Cardiac muscle cell (in vitro differentiated cells and primary cell): Measurements from ENCODE around the gene TRHDE. TPM values are rescaled to one million over a fixed set of nuclear protein-coding genes. Genes with fewer than 3 reads are reported as not detected.

Experiments used
- DNase-seq, 2 donors: peaks; one replicate each; pipeline versions ENCODE4 v3.0.0 to v3.0.0-alpha.2; 2010 to 2017; ENCODE audit warnings: low read depth in 1 of 2, low spot score in 1 of 2
- H3K27ac ChIP-seq: fragments of 200-600 bp; sonication (generic); 2 replicates; pipeline ENCODE4 v1.5.1; 2016
- H3K27me3 ChIP-seq: fragments of 200-600 bp; sonication (generic); 2 replicates; pipeline ENCODE4 v1.6.0; 2016; ENCODE audit warnings: control low read depth
- H3K36me3 ChIP-seq: fragments of 200-600 bp; sonication (generic); 2 replicates; pipeline ENCODE4 v1.5.1; 2016; ENCODE audit warnings: control low read depth
- H3K4me1 ChIP-seq: fragments of 200-600 bp; sonication (generic); 2 replicates; pipeline ENCODE4 v1.8.1; 2017; ENCODE audit warnings: low read depth, mild to moderate bottlenecking, mixed run types
- H3K4me3 ChIP-seq: fragments of 200-600 bp; sonication (generic); 2 replicates; pipeline ENCODE4 v1.5.1; 2016; ENCODE audit warnings: mild to moderate bottlenecking
- H3K9me3 ChIP-seq: fragments of 200-600 bp; sonication (generic); 2 replicates; pipeline ENCODE4 v1.5.1; 2017; ENCODE audit warnings: low read depth, mild to moderate bottlenecking, control low read depth
- polyA plus RNA-seq: library from polyadenylated mRNA; unstranded; fragments of >200 nt; fragmentation: Nextera tagmentation; extraction: Ambion mirVana; gene quantifications from 2 replicates; pipeline ENCODE4 v1.2.1, GENCODE V29; 2016
- total RNA-seq: library from RNA; depleted of rRNA; stranded (reverse); fragments of >200 nt; gene quantifications from 2 replicates; pipeline ENCODE4 v1.2.3, GENCODE V29; 2016
- TF ChIP-seq, protein P1 (sequence below): IDR thresholded peaks from 2 replicates; pipeline ENCODE4 v1.5.1; 2012; ENCODE audit warnings: low read depth, mild to moderate bottlenecking, low read length

TRHDE gene
- total and polyA plus RNA-seq, 2 experiments from 2014 or later = not detected

DNA sequence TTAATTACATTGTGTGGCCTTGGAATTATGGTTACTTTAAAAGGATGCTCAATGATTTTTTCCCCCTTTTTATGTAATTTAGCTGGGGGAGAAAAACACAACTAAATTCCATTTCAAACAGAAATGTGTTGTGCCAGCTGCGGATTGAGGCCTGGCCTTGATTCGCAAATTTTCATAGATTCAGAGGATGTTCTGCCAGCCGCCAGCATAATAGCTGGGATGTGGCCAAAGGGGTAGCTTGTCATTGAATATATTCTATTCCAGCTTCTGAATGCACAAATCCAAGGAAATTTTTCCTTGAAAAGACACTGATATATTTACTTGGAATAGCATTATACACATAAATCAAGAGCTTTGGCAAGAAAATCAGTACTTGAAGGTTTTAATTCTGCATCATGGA, 43.7 kb downstream of the TRHDE start:
- Histone ChIP-seq H3K9me3 (no peaks in the 10 kb centered on the region), H3K4me3 (no peak overlapping the region), H3K36me3 (no peaks in the 10 kb centered on the region), H3K4me1 (no peaks in the 10 kb centered on the region), H3K27ac (no peak overlapping the region), H3K27me3 (no peaks in the 10 kb centered on the region)
- TF ChIP-seq, protein P1, sequence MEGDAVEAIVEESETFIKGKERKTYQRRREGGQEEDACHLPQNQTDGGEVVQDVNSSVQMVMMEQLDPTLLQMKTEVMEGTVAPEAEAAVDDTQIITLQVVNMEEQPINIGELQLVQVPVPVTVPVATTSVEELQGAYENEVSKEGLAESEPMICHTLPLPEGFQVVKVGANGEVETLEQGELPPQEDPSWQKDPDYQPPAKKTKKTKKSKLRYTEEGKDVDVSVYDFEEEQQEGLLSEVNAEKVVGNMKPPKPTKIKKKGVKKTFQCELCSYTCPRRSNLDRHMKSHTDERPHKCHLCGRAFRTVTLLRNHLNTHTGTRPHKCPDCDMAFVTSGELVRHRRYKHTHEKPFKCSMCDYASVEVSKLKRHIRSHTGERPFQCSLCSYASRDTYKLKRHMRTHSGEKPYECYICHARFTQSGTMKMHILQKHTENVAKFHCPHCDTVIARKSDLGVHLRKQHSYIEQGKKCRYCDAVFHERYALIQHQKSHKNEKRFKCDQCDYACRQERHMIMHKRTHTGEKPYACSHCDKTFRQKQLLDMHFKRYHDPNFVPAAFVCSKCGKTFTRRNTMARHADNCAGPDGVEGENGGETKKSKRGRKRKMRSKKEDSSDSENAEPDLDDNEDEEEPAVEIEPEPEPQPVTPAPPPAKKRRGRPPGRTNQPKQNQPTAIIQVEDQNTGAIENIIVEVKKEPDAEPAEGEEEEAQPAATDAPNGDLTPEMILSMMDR = no peak
- DNase-seq = no peak

DNA sequence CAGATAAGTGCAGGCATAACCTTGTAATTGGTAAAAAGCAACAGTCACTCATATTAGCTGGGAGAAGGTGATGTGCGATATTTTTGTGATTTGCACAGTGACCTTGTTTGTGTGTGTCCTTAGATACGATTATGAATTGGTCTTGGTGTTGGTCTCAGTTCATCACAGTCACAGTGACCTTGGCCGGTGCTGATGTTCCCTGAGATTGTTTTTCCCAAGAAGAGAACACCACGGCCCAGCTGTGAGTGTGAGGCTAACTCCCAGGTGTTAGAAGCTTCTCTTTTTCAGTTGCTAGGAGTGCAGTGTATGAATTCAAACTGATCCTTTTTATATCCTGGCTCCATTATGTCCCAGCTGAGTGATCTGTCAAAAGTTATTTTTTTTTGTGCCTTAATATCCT, 46.2 kb downstream of the TRHDE start:
- Histone ChIP-seq H3K27me3 (no peaks in the 10 kb centered on the region), H3K9me3 (no peaks in the 10 kb centered on the region), H3K4me1 (no peaks in the 10 kb centered on the region), H3K4me3 (no peak overlapping the region), H3K36me3 (no peaks in the 10 kb centered on the region), H3K27ac (no peak overlapping the region)
- TF ChIP-seq, protein P1 = no peak
- no peak for DNase-seq

DNA sequence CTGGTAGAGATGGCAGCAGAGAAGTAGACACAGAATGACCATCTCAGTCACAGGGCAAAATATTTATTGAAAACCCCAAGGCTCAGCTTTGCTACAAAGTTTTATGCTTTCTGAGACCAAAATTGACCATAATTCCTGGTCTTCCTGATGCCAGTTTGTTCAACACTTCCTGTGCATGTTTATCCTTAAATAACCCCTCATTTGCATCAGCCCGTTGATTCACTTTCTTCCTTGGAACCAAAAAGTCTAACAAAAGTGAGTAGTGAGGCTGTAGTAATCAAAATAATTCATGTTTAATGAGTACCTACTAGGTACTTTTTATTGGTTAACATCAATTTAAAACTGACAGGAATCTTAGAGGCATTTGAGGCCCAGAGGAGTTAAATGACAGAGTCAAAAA, 51.7 kb downstream of the TRHDE start:
- Histone ChIP-seq H3K9me3 (no peaks in the 10 kb centered on the region), H3K27me3 (no peaks in the 10 kb centered on the region), H3K4me3 (no peak overlapping the region), H3K27ac (no peak overlapping the region), H3K4me1 (no peaks in the 10 kb centered on the region), H3K36me3 (no peaks in the 10 kb centered on the region)
- TF ChIP-seq, protein P1 = no peak
- DNase-seq = no peak

DNA sequence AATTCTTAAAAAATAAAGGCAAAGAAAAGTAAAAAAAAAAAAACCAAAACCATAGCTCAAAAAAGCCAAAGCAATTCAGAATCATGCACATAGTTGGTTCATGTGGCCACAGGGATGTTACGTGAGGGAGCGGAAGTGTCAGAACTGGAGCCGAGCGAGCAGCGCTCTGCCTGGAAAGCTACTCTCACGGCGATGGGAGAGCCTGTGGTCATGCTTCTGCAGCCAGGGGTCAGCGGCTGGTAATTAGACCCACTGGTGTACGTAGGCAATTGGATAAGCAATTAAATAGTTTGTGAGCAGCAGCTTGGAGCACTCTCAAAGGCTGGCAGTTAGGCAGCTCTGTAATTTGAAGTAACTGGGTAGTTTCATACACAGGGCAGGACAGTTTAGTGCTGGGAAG, 58.1 kb downstream of the TRHDE start:
- DNase-seq = peak; percentile 0 to 6
- Histone ChIP-seq H3K36me3 (no peaks in the 10 kb centered on the region), H3K4me1 (no peaks in the 10 kb centered on the region), H3K27me3 (no peaks in the 10 kb centered on the region), H3K9me3 (no peaks in the 10 kb centered on the region), H3K27ac (no peak overlapping the region), H3K4me3 (no peak overlapping the region)
- TF ChIP-seq, protein P1 = no peak

DNA sequence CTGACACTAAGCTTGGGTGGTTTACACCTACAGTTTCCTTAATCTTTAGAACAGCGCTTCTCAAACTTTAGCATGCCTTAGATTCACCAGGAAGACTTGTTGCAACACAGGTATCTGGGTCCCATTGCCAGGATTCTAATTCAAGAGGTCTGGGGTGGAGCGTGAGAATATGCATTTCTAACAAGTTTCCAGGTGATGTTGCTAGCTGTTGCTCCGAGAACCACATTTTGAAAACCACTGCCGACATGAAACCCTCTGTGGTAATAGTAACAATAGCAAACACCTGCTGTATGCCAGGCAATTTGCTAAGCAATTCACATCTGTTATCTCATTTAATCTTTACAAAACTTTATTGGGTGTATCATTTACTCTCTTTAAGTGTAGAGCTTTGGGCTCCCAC, 58.6 kb downstream of the TRHDE start:
- Histone ChIP-seq H3K4me1 (no peaks in the 10 kb centered on the region), H3K36me3 (no peaks in the 10 kb centered on the region), H3K9me3 (no peaks in the 10 kb centered on the region), H3K27ac (no peak overlapping the region), H3K27me3 (no peaks in the 10 kb centered on the region), H3K4me3 (no peak overlapping the region)
- DNase-seq = no peak
- TF ChIP-seq, protein P1 = no peak

DNA sequence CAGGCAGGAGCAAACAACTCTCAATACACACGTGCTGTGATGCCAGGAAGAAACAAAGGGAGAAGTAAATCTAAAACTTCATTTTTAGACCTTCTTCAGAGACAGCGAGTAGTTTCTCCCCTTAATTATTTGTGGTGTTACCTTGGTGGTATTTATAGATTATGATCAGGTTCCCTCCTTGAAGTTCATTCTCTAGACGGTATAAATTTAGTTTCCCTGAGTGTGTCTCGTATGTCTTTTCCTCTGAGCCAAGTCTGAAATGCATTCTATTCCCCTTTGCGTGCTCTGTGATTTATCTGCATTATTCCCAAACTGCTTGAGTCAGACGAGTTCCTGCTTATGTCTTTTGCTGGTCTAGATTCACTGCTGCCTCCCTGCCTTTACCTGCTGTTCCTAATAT, 65.2 kb downstream of the TRHDE start:
- TF ChIP-seq, protein P1 = no peak
- no peak for DNase-seq
- no peaks in the 10 kb centered on the region for H3K9me3 ChIP-seq
- no peaks in the 10 kb centered on the region for H3K4me1 ChIP-seq
- H3K4me3 ChIP-seq = no peak overlapping the region
- H3K27ac ChIP-seq = no peak overlapping the region
- no peaks in the 10 kb centered on the region for H3K27me3 ChIP-seq
- no peaks in the 10 kb centered on the region for H3K36me3 ChIP-seq
